Upper lobe of left lung (tissue), 6 donors: ENCODE data around the gene SNX5. TPM values are rescaled to one million over a fixed set of nuclear protein-coding genes. Genes with fewer than 3 reads are reported as not detected.

Experiments used
- ATAC-seq, 2 donors: fragments of 200-7000 bp; cut with Tn5 transposase; one replicate each; pipeline ENCODE4 v1.9.1; 2022; ENCODE audit warnings: mild to moderate bottlenecking in 2 of 2, moderate library complexity in 2 of 2; ENCODE audit not compliant: low FRiP score in 2 of 2
- DNase-seq, 2 donors: peaks; one replicate each; pipeline ENCODE4 v3.0.0-alpha.2; 2019 to 2020
- H3K27ac ChIP-seq, 4 donors: fragments of 200-600 bp; sonication (generic); one replicate each; pipeline ENCODE4 v1.5.1; 2016 to 2019
- H3K27me3 ChIP-seq, 4 donors: fragments of 200-600 bp; sonication (generic); one replicate each; pipeline ENCODE4 v1.5.1; 2017 to 2019
- H3K36me3 ChIP-seq, 4 donors: fragments of 200-600 bp; sonication (generic); one replicate each; pipeline ENCODE4 v1.5.1; 2016 to 2019
- H3K4me1 ChIP-seq, 4 donors: fragments of 200-600 bp; sonication (generic); one replicate each; pipeline ENCODE4 v1.5.1; 2018 to 2019
- H3K4me3 ChIP-seq, 4 donors: fragments of 200-600 bp; sonication (generic); one replicate each; pipeline ENCODE4 v1.5.1; 2017 to 2019; ENCODE audit warnings: mild to moderate bottlenecking in 2 of 4, moderate library complexity in 1 of 4
- H3K9me3 ChIP-seq, 4 donors: fragments of 200-600 bp; sonication (generic); one replicate each; pipeline ENCODE4 v1.5.1; 2018 to 2019
- CTCF ChIP-seq, 6 experiments: fragments of 450-650 bp in 4 of 6; fragments of 200-600 bp in 2 of 6; sonication (generic) in 2 of 6; IDR thresholded peaks; one replicate each; pipeline ENCODE4 v1.5.1; 2016 to 2019; ENCODE audit warnings: antibody characterized with exemption in 6 of 6
- EP300 ChIP-seq, 4 donors: sonication (generic); formaldehyde crosslinking; IDR thresholded peaks; one replicate each; pipeline ENCODE4 v1.5.1; 2017; ENCODE audit warnings: antibody characterized with exemption in 4 of 4, control low read depth in 2 of 4
- POLR2A ChIP-seq, 4 donors: fragments of 450-650 bp; IDR thresholded peaks; one replicate each; pipeline ENCODE4 v1.5.1; 2016 to 2017; ENCODE audit warnings: antibody characterized with exemption in 4 of 4, mild to moderate bottlenecking in 2 of 4
- POLR2AphosphoS5 ChIP-seq, 2 donors: sonication (generic); formaldehyde crosslinking; IDR thresholded peaks; one replicate each; pipeline ENCODE4 v1.5.1; 2017; ENCODE audit warnings: antibody characterized with exemption in 2 of 2
- WGBS, 2 donors: methylation state at CpG; one replicate each; pipeline ENCODE4 v1.1.5; 2017 to 2018; 5-methylcytosine and 5-hydroxymethylcytosine counted together
- total RNA-seq, 6 donors: library from RNA; depleted of rRNA in 4 of 6; stranded (reverse); fragments of >200 nt in 4 of 6; gene quantifications; one replicate each; pipeline versions ENCODE4 v1.1.0 to v1.2.1, GENCODE V29; 2016 to 2021
- donor health status: DM: no; HTN: no; CAD: no; lungs with moderate emphysema.
- donor health status: DM: no; HTN: yes; CAD: no; lungs with severe emphysema.

Gene SNX5
- total RNA-seq, 6 donors from 2014 or later = 72.0 to 177 (median 111) TPM

GRCh38 chr20:17928633-17929311 lies 39.8 kb downstream of the SNX5 start:
- H3K27ac ChIP-seq = peak overlapping the region; percentile 19 to 72 (median 64)
- DNase-seq (peak in 1 of 2 donors; percentile 69), ATAC-seq (peak; percentile 7 to 86)
- WGBS, 2 donors = 65 to 70% methylated on average over 17 to 20 of the region's 22 CpGs
- no peaks in the 10 kb centered on the region for H3K27me3 ChIP-seq
- peaks cover 0 to 20% (median 12%) of the 10 kb centered on the region in 4 donors for H3K4me1 ChIP-seq
- H3K4me3 ChIP-seq = no peak overlapping the region
- peaks cover 0 to 4% (median 2%) of the 10 kb centered on the region in 4 donors for H3K9me3 ChIP-seq
- H3K36me3 ChIP-seq = no peaks in the 10 kb centered on the region
- no peak for TF ChIP-seq POLR2A (IDR thresholded peaks at IDR 0.05)
- TF ChIP-seq CTCF (IDR thresholded peaks at IDR 0.05) = no peak
- TF ChIP-seq POLR2AphosphoS5 (IDR thresholded peaks at IDR 0.05) = no peak
- TF ChIP-seq EP300 (IDR thresholded peaks at IDR 0.05) = no peak

- peaks cover 0 to 20% (median 12%) of the 10 kb centered on the region in 4 donors for H3K4me1 ChIP-seq
- H3K4me3 ChIP-seq = no peak overlapping the region
- 78 to 80% methylated on average over 6 to 7 of the region's 7 CpGs for WGBS, 2 donors
- H3K27ac ChIP-seq = peak overlapping the region in 3 of 4 donors; percentile 59 to 72 (median 68)
- TF ChIP-seq POLR2AphosphoS5 (IDR thresholded peaks at IDR 0.05) (no peak), CTCF (IDR thresholded peaks at IDR 0.05) (no peak), POLR2A (IDR thresholded peaks at IDR 0.05) (no peak), EP300 (IDR thresholded peaks at IDR 0.05) (no peak)
- no peak for DNase-seq
- H3K9me3 ChIP-seq = peaks cover 0 to 4% (median 2%) of the 10 kb centered on the region in 4 donors
- no peaks in the 10 kb centered on the region for H3K27me3 ChIP-seq
- peak in 1 of 2 donors; percentile 83 for ATAC-seq
- no peaks in the 10 kb centered on the region for H3K36me3 ChIP-seq
Observed at GRCh38 chr20:17928211-17928611, 40.4 kb downstream of the SNX5 start.

- no peak for TF ChIP-seq EP300 (IDR thresholded peaks at IDR 0.05)
- no peak for TF ChIP-seq CTCF (IDR thresholded peaks at IDR 0.05)
- TF ChIP-seq POLR2AphosphoS5 (IDR thresholded peaks at IDR 0.05) = no peak
- TF ChIP-seq POLR2A (IDR thresholded peaks at IDR 0.05) = no peak
Observed at GRCh38 chr20:17925940-17926300, 42.7 kb downstream of the SNX5 start.

GRCh38 chr20:17925141-17925939 lies 43.3 kb downstream of the SNX5 start:
- WGBS, 2 donors = 60 to 70% methylated on average over 10 to 11 of the region's 11 CpGs
- DNase-seq (no peak), ATAC-seq (no peak)
- H3K27ac ChIP-seq = no peak overlapping the region
- H3K4me3 ChIP-seq = no peak overlapping the region
- H3K27me3 ChIP-seq = no peaks in the 10 kb centered on the region
- peaks cover 0 to 20% (median 12%) of the 10 kb centered on the region in 4 donors for H3K4me1 ChIP-seq
- H3K9me3 ChIP-seq = no peaks in the 10 kb centered on the region
- no peaks in the 10 kb centered on the region for H3K36me3 ChIP-seq
- TF ChIP-seq EP300 (IDR thresholded peaks at IDR 0.05) (no peak), POLR2A (IDR thresholded peaks at IDR 0.05) (no peak), CTCF (IDR thresholded peaks at IDR 0.05) (no peak), POLR2AphosphoS5 (IDR thresholded peaks at IDR 0.05) (no peak)

More at GRCh38 chr20:17925940-17926300, 42.7 kb downstream of the SNX5 start:
- Histone ChIP-seq H3K4me1 (peaks cover 0 to 20% (median 12%) of the 10 kb centered on the region in 4 donors), H3K27ac (no peak overlapping the region), H3K9me3 (no peaks in the 10 kb centered on the region), H3K36me3 (no peaks in the 10 kb centered on the region), H3K27me3 (no peaks in the 10 kb centered on the region), H3K4me3 (no peak overlapping the region)
- no peak for ATAC-seq
- DNase-seq = no peak
- 83 to 100% methylated on average over 1 of the region's 1 CpG for WGBS, 2 donors
